Kidney (tissue), 14 donors: ENCODE measurements around the gene APOL1. TPM values are rescaled to one million over a fixed set of nuclear protein-coding genes. Genes with fewer than 3 reads are reported as not detected.

Experiments
- DNase-seq, 5 donors: peaks; one replicate each; pipeline ENCODE4 v3.0.0-alpha.2; 2013 to 2020
- FAIRE-seq: peaks from 2 replicates; lab custom pipeline; 2012; peaks lifted over from hg19 to GRCh38; lab: Jason Lieb, UNC
- H3K27ac ChIP-seq, 2 donors: one replicate each; pipeline ENCODE4 v1.7.0; 2013; ENCODE audit warnings: low read depth in 2 of 2, low read length in 2 of 2, inconsistent platforms in 1 of 2
- H3K27me3 ChIP-seq: one replicate; pipeline ENCODE4 v1.7.1; 2013; ENCODE audit warnings: low read length, inconsistent platforms; ENCODE audit not compliant: control insufficient read depth, insufficient read depth
- H3K36me3 ChIP-seq, 3 donors: one replicate each; pipeline versions ENCODE4 v1.7.0 to v1.7.1; 2013; ENCODE audit warnings: low read length in 3 of 3, control low read depth in 1 of 3, inconsistent platforms in 1 of 3; ENCODE audit not compliant: insufficient read depth in 3 of 3, control insufficient read depth in 2 of 3
- H3K4me1 ChIP-seq, 3 donors: one replicate each; pipeline versions ENCODE4 v1.7.0 to v1.7.1; 2013; ENCODE audit warnings: low read length in 3 of 3, inconsistent platforms in 1 of 3, low read depth in 1 of 3; ENCODE audit not compliant: control insufficient read depth in 2 of 3, insufficient read depth in 2 of 3
- H3K4me3 ChIP-seq, 3 donors: one replicate each; pipeline versions ENCODE4 v1.7.0 to v1.8.1; 2013; ENCODE audit warnings: low read length in 3 of 3, control low read depth in 1 of 3, inconsistent platforms in 1 of 3
- H3K9ac ChIP-seq, 3 donors: one replicate each; pipeline versions ENCODE4 v1.7.0 to v1.7.1; 2013; ENCODE audit warnings: low read length in 3 of 3, control low read depth in 1 of 3, inconsistent platforms in 1 of 3
- H3K9me3 ChIP-seq, 3 donors: one replicate each; pipeline versions ENCODE4 v1.7.0 to v1.7.1; 2013; ENCODE audit warnings: low read length in 3 of 3, control low read depth in 1 of 3, inconsistent platforms in 1 of 3; ENCODE audit not compliant: control insufficient read depth in 2 of 3, insufficient read depth in 1 of 3
- intact Hi-C: fragments of 100-400 bp; cut with DNase I; formaldehyde crosslinking; loops from one replicate; pipeline ENCODE4 v1.11.1; 2022
- polyA plus RNA-seq: library from polyadenylated mRNA; stranded (reverse); fragments of 350-450 nt; fragmentation: Illumina TruSeq; extraction: RNeasy Lipid Tissue Mini Kit (QIAGEN cat#74804); gene quantifications from one replicate; pipeline ENCODE4 v1.2.3, GENCODE V29; 2014; ENCODE audit warnings: low read depth, low replicate concordance; ENCODE audit not compliant: insufficient read depth
- total RNA-seq: library from RNA; stranded (reverse); fragmentation: NEBNext Ultra II Directional; extraction: Animal tissue kit (Norgen Biotek cat#: 25700); gene quantifications from one replicate; pipeline ENCODE4 v1.2.1, GENCODE V29; 2021
- TF ChIP-seq, protein P1 (sequence below): IDR thresholded peaks from 3 replicates; pipeline ENCODE4 v1.5.1; 2012; ENCODE audit warnings: mild to moderate bottlenecking, moderate library complexity, borderline replicate concordance; ENCODE audit not compliant: insufficient read depth; ENCODE audit errors: extremely low read depth
- donor health status: control.
- donor health status: control.
- donor health status: control.
- donor health status: control.
- donor health status: control.
- donor health status: DM: yes; HTN: yes; CAD: no.
- donor health status: Normal renal cell carcinoma (clear cell type).

APOL1 gene
- total and polyA plus RNA-seq, 2 donors from 2014 or later, result 51.8 to 160 TPM

DNA sequence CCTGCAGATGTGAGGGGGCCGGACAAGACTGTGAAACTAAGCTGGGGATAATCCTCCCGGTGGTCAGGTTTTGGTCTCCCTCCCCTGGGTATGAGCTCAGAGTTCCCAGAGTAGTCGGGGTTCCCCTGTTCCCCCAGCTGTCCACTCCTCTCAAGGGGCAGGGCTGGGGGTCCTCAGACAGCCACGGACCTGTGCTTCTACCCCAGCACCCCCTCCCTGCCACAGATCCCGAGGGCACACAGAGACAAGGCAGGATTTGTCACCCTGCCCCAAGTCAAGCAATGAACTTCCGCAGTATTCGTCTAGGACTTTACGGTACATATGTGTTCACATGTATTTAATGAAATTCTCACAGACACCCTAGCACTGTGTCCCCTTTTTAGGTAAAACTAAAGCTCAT, 45.2 kb downstream of the APOL1 start:
- Histone ChIP-seq H3K36me3 (peaks cover 17 to 99% (median 90%) of the 10 kb centered on the region in 3 donors), H3K9me3 (no peaks in the 10 kb centered on the region), H3K27ac (no peak overlapping the region), H3K9ac (no peak overlapping the region), H3K27me3 (no peaks in the 10 kb centered on the region), H3K4me3 (no peak overlapping the region), H3K4me1 (no peaks in the 10 kb centered on the region)
- TF ChIP-seq, protein P1, sequence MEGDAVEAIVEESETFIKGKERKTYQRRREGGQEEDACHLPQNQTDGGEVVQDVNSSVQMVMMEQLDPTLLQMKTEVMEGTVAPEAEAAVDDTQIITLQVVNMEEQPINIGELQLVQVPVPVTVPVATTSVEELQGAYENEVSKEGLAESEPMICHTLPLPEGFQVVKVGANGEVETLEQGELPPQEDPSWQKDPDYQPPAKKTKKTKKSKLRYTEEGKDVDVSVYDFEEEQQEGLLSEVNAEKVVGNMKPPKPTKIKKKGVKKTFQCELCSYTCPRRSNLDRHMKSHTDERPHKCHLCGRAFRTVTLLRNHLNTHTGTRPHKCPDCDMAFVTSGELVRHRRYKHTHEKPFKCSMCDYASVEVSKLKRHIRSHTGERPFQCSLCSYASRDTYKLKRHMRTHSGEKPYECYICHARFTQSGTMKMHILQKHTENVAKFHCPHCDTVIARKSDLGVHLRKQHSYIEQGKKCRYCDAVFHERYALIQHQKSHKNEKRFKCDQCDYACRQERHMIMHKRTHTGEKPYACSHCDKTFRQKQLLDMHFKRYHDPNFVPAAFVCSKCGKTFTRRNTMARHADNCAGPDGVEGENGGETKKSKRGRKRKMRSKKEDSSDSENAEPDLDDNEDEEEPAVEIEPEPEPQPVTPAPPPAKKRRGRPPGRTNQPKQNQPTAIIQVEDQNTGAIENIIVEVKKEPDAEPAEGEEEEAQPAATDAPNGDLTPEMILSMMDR, result no peak
- DNase-seq, result peak in 1 of 5 donors; percentile 20
- FAIRE-seq, result no peak
- intact Hi-C loops, result no loop called here

DNA sequence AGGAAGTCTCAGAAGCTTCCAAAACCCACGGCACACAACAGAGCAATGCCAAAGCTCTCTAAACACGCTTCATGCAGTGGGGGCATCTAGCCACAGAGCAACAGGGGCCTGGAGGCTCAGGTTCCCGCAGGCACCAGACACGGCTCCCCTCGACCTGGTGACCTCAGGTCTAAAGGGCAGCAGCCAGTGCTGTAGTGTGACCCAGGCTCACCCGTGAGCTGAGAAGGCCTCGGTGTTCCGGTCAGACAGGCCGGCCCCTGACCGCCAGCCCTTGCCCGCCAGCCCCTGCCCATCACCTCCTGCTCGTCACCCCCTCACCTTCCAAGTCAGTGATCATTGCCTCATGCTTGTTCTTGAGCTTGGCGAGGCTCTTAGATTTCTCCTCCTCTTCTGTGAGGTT, 45.7 kb downstream of the APOL1 start:
- Histone ChIP-seq H3K4me3 (no peak overlapping the region), H3K27me3 (no peaks in the 10 kb centered on the region), H3K9me3 (no peaks in the 10 kb centered on the region), H3K4me1 (no peaks in the 10 kb centered on the region), H3K9ac (no peak overlapping the region), H3K27ac (no peak overlapping the region), H3K36me3 (peaks cover 17 to 98% (median 86%) of the 10 kb centered on the region in 3 donors)
- DNase-seq (no peak), FAIRE-seq (no peak)
- TF ChIP-seq, protein P1, result no peak
- intact Hi-C loops, result no loop called here

DNA sequence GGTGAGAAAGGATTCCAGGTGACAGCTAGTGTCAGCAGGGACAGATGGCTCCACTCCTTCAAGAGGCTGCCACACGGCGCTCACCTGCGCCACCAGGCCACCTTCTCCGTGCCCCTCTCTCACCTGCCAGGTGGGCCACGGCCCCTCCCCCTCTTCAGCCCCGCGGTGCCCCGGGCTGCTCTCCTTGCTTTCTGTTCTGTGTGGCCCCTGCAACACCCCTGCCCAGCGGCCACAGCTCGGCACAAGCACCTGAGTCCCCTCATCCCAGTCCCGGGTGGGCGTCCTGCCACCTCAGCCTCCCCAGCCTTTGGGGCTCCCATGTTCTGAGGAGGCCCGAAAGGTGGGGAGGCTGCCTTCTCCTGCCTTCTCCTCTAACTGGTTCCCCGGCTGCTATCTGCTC, 46.4 kb downstream of the APOL1 start:
- Histone ChIP-seq H3K9me3 (no peaks in the 10 kb centered on the region), H3K9ac (no peak overlapping the region), H3K27ac (no peak overlapping the region), H3K4me3 (no peak overlapping the region), H3K4me1 (no peaks in the 10 kb centered on the region), H3K27me3 (no peaks in the 10 kb centered on the region), H3K36me3 (peaks cover 17 to 97% (median 85%) of the 10 kb centered on the region in 3 donors)
- FAIRE-seq, result no peak
- TF ChIP-seq, protein P1, result no peak
- intact Hi-C loops, result no loop called here
- no peak for DNase-seq

DNA sequence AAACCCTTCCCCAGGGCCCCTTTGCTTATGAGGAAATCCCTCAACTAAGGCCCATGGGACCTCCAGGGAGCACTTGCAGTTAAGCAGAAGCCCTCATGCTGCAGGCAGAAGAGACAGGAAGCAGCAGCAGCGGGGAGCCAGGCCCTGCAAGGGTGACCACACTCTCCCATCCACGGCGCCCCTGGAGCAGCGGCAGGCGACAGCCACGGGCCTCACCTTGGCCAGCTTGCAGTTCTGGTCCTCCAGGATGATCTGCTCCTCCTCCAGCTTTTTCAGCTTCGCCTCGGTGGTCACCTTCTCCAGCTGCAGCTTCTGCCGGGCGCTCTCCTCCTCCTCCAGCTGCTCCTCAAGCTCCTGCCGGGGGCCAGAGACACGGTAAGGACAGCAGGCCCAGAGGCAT, 47.0 kb downstream of the APOL1 start:
- TF ChIP-seq, protein P1, result no peak
- H3K36me3 ChIP-seq, result peaks cover 14 to 97% (median 85%) of the 10 kb centered on the region in 3 donors
- no peak for DNase-seq
- H3K9me3 ChIP-seq, result no peaks in the 10 kb centered on the region
- no peak overlapping the region for H3K4me3 ChIP-seq
- FAIRE-seq, result no peak
- no peaks in the 10 kb centered on the region for H3K27me3 ChIP-seq
- no peak overlapping the region for H3K9ac ChIP-seq
- H3K27ac ChIP-seq, result no peak overlapping the region
- H3K4me1 ChIP-seq, result no peaks in the 10 kb centered on the region
- intact Hi-C loops, result loop anchor here (10.0 kb wide), 1 partner anchor 175 kb away; no protein-coding TSS in a partner anchor
